ENCODE results near the gene TFPT. TPM values are rescaled to one million over a fixed set of nuclear protein-coding genes. Genes with fewer than 3 reads are reported as not detected.

The TFPT gene
- total RNA-seq, 4 donors from 2014 or later: 10.8 to 26.6 (median 19.8) TPM

DNA sequence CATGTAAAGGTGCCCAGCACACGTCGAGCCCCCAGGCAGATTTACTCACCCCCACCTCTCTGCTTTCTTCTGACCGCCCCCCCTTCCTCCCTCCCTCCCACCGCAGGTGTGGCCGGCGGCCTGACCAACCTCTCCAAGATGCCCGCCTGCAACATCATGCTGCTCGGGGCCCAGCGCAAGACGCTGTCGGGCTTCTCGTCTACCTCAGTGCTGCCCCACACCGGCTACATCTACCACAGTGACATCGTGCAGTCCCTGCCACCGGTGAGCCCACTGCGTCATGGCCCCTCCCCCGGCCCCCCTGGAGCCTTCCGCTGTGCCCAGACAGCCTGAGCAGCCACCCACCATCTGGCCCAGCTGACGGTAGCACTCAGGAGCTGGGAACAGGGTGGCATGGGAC lies 8.9 kb upstream of the TFPT start:
- no peak for TF ChIP-seq POLR2AphosphoS5 (IDR thresholded peaks at IDR 0.05)
- no peak for TF ChIP-seq POLR2A (IDR thresholded peaks at IDR 0.05; ENCODE audit: low read depth)
- TF ChIP-seq, protein P1, sequence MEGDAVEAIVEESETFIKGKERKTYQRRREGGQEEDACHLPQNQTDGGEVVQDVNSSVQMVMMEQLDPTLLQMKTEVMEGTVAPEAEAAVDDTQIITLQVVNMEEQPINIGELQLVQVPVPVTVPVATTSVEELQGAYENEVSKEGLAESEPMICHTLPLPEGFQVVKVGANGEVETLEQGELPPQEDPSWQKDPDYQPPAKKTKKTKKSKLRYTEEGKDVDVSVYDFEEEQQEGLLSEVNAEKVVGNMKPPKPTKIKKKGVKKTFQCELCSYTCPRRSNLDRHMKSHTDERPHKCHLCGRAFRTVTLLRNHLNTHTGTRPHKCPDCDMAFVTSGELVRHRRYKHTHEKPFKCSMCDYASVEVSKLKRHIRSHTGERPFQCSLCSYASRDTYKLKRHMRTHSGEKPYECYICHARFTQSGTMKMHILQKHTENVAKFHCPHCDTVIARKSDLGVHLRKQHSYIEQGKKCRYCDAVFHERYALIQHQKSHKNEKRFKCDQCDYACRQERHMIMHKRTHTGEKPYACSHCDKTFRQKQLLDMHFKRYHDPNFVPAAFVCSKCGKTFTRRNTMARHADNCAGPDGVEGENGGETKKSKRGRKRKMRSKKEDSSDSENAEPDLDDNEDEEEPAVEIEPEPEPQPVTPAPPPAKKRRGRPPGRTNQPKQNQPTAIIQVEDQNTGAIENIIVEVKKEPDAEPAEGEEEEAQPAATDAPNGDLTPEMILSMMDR (IDR thresholded peaks at IDR 0.05): no peak
- no peak for TF ChIP-seq EP300 (IDR thresholded peaks at IDR 0.05)
- DNase-seq (ENCODE audit: extremely low spot score): no peak
- H3K36me3 ChIP-seq: peaks cover 75 to 100% (median 99%) of the 10 kb centered on the region in 4 donors
- intact Hi-C loops (cut with DNase I): no loop called here
- no peak overlapping the region for H3K27ac ChIP-seq (replicated peaks in 1 of 4)
- no peaks in the 10 kb centered on the region for H3K9me3 ChIP-seq
- no peak overlapping the region for H3K4me3 ChIP-seq
- WGBS: 92% methylated on average over 17 of the region's 19 CpGs
- no peaks in the 10 kb centered on the region for H3K27me3 ChIP-seq
- H3K4me1 ChIP-seq: no peaks in the 10 kb centered on the region

DNA sequence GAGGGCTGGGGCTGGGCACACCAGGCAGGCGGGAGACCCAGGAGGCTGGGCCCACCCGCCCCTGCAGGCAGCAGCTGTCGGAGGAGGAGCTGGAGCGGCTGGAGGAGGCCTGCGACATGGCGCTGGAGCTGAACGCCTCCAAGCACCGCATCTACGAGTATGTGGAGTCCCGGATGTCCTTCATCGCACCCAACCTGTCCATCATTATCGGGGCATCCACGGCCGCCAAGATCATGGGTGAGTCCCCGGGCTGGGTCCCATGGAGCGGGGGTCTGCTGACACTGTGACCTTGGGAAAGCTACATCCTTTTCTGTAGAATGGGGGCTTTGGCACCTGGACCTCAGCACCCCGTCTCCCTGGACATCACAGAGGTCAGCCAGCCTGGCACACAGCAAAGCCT lies 8.2 kb upstream of the TFPT start:
- no peaks in the 10 kb centered on the region for H3K27me3 ChIP-seq
- intact Hi-C loops (cut with DNase I): no loop called here
- H3K4me3 ChIP-seq: no peak overlapping the region
- no peaks in the 10 kb centered on the region for H3K4me1 ChIP-seq
- TF ChIP-seq POLR2AphosphoS5 (IDR thresholded peaks at IDR 0.05): no peak
- no peak for TF ChIP-seq EP300 (IDR thresholded peaks at IDR 0.05)
- TF ChIP-seq, protein P1 (IDR thresholded peaks at IDR 0.05): no peak
- no peak for TF ChIP-seq POLR2A (IDR thresholded peaks at IDR 0.05; ENCODE audit: low read depth)
- H3K36me3 ChIP-seq: peaks cover 69 to 100% (median 99%) of the 10 kb centered on the region in 4 donors
- H3K27ac ChIP-seq (replicated peaks in 1 of 4): no peak overlapping the region
- no peak for DNase-seq (ENCODE audit: extremely low spot score)
- no peaks in the 10 kb centered on the region for H3K9me3 ChIP-seq
- 87% methylated on average over 6 of the region's 17 CpGs for WGBS

DNA sequence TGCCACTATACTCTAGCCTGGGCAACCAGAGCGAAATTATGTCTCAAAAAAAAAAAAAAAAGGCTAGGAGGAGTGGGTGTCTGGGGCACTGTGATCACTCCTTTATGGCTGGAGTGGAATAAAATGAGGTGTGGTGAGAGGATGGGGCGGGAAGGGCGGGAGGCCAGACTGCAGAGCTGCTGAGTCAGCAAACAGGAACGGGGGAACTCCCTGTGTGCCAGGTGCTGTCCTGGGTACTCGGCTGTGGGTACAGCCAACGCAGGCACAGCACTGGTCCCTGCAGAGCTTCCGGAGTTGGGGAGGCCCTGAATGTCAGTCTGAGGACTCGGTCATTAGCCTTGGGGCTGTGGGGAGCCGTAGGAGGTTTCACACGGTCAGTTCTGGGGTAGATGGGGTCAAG lies 5.8 kb upstream of the TFPT start:
- H3K27ac ChIP-seq (replicated peaks in 1 of 4): no peak overlapping the region
- H3K36me3 ChIP-seq: peaks cover 51 to 83% (median 80%) of the 10 kb centered on the region in 4 donors
- intact Hi-C loops (cut with DNase I): no loop called here
- H3K4me1 ChIP-seq: peaks cover 9 to 11% (median 11%) of the 10 kb centered on the region in 4 donors
- TF ChIP-seq, protein P1 (IDR thresholded peaks at IDR 0.05): no peak
- TF ChIP-seq POLR2AphosphoS5 (IDR thresholded peaks at IDR 0.05) (no peak), POLR2A (IDR thresholded peaks at IDR 0.05; ENCODE audit: low read depth) (no peak)
- DNase-seq (ENCODE audit: extremely low spot score): no peak
- H3K9me3 ChIP-seq: no peaks in the 10 kb centered on the region
- H3K4me3 ChIP-seq: no peak overlapping the region
- no peaks in the 10 kb centered on the region for H3K27me3 ChIP-seq
- WGBS: 96% methylated on average over 9 of the region's 10 CpGs

DNA sequence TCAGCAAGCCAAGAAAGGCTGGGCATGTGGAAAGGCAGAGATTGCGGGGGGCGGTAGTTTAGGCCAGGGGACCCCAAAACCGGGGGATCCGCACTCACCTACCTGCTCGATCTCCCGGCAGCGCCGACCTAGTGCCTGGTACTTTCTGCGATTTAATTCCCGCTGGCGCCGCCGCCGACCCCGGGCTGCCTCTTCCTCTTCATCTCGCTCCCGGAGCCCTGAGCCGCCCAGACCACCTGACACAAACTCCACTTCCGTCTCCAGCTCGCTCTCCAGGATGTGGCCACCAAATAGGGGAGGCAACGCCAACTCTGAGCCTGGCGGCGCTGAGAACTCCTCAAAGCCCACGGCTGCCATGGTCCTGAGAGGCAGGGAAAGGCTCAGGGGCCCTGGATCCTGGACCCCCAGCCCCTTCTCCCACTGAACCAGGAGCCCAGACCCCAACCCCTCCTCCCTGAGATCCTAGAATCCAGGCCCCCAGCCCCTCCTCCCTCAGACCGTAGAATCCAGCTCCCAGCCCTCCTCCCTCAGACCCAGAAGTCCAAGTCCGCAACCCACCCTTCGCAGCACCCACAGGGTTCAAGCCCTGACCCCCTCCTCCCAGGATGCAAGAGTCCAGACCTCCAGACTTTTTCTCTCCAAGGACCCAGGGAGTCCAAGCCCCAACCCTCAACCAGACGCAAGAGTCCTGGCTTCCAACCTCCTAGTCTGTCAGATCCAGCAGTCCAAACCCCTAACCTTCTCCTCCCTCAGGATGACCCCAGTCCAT lies 933 bp downstream of the TFPT start:
- DNase-seq (ENCODE audit: extremely low spot score): no peak
- Histone ChIP-seq H3K36me3 (peaks cover 11 to 45% (median 36%) of the 10 kb centered on the region in 4 donors), H3K27me3 (no peaks in the 10 kb centered on the region), H3K4me3 (peak overlapping the region; percentile 75 to 79 (median 77)), H3K4me1 (peaks cover 22 to 34% (median 32%) of the 10 kb centered on the region in 4 donors), H3K27ac (replicated peaks in 1 of 4) (peak overlapping the region; percentile 82 to 92 (median 88)), H3K9me3 (no peaks in the 10 kb centered on the region)
- TF ChIP-seq, protein P1 (IDR thresholded peaks at IDR 0.05): no peak
- TF ChIP-seq POLR2AphosphoS5 (IDR thresholded peaks at IDR 0.05) (no peak), EP300 (IDR thresholded peaks at IDR 0.05) (no peak), POLR2A (IDR thresholded peaks at IDR 0.05; ENCODE audit: low read depth) (no peak)
- WGBS: 18% methylated on average over 25 of the region's 28 CpGs
- intact Hi-C loops (cut with DNase I): no loop called here

Measured in esophagus muscularis mucosa (tissue), 4 donors.